ENCODE data around the gene ITGA11.
"Not testable (repeated sequence)": the region's sequence is repeated elsewhere in the genome, so short reads cannot be mapped to it uniquely, and the experiment has no call there.

The ITGA11 gene

DNA sequence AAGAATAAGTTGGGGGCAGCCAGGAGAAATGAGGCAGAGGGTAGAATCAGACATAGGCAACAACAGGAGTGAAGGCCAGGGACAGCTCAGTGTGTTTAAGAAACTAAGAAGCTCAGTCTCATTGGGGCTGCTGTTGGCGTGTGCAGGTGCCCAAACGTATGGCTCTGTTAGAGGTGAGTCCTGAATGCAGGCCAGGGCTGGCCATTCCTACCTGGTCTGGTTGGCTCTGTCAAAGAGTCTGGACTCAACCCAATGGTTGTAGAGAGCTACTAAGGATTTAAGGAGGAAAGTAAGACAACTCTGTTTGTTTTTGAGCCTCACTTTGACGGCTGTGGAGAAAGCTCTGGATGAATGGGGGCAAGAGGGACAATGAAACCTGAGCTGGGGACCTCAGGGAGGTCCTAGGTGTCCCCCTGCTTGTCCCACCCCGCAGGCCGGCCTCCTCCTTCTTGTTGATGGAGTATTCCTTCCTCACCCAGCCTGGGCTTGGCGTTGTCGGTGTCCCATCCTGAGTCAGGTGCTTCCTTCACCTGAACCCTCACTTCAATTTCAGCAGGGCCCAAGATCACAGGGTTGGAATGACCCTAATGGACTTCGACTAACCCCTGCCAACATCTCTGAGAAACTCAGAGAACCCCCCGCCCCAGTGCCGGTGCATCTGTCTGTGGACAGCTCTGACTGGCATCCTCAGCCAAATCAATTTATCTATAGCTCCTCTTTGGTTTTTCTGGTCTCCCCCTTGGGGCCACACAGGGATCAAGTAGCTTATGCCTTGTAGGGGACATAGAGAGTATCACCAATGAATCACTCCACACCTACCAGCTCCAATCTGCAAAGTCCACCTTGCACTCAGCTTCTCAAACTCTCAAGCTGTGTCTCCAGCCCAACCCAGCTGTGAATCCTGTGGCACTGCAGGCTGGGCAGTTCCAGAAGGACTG, 8.3 kb downstream of the ITGA11 start:
- no peak for DNase-seq

GRCh38 chr15:68422403-68423145, 9.4 kb downstream of the ITGA11 start:
- ATAC-seq, DNase-seq: not testable (repeated sequence)

More for the DNA sequence above, 8.3 kb downstream of the ITGA11 start:
- ATAC-seq: no peak

GRCh38 chr15:68421798-68422402, 10.1 kb downstream of the ITGA11 start:
- DNase-seq: no peak
- no peak for ATAC-seq

DNA sequence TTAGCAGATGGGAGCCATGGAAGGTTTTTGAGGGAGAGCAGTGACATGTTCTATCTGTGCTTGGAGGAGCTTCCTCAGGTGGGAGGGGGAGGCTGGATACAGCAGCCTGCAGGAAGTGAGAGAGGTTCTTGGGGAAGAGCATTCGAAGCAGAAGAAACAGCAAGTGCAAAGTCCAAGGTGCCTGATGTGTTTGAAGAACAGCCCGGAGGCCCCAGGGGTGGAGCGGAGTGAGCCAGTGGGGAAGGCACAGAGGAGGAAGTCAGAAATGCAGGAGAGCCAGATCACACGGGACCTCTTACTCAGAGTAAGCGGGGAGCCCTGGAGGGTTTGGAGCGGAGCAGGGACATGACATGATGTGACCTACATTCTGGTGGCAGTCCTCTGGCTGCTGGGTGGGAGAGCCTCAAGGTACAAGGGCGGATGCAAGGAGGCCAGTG, 10.8 kb downstream of the ITGA11 start:
- no peak for ATAC-seq
- no peak for DNase-seq

GRCh38 chr15:68420186-68420684, 11.7 kb downstream of the ITGA11 start:
- no peak for ATAC-seq
- DNase-seq: no peak

GRCh38 chr15:68419301-68420175, 12.4 kb downstream of the ITGA11 start:
- ATAC-seq: no peak
- DNase-seq: no peak

DNA sequence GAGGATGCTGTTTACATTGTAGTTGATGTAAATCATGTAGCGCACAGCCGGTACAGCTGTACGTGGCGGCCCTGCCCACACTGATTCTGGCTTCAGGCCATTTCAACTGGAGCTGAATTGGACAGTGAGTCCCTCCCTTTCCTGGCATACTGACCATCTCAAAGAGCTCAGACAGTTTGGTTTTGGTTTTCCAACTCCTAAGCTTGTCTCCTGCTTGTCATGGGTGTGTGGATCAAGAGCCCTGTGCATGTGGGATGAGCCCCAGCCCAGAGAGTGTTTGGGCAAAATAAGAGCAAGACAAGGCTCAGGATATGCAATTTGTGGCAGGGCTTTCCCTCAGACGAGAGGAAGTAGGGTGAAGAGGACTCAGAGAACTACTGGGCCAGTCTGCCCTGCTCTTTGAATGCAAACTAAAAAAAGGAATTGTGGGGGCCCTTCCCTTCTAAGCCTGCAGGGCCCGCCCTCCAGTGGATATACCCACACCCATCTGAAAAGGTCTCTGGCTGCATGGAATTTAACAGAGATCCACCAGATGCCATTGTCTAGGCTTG, 13.3 kb downstream of the ITGA11 start:
- ATAC-seq (no peak), DNase-seq (no peak)

GRCh38 chr15:68417897-68418296, 14.1 kb downstream of the ITGA11 start:
- ATAC-seq (no peak), DNase-seq (no peak)

DNA sequence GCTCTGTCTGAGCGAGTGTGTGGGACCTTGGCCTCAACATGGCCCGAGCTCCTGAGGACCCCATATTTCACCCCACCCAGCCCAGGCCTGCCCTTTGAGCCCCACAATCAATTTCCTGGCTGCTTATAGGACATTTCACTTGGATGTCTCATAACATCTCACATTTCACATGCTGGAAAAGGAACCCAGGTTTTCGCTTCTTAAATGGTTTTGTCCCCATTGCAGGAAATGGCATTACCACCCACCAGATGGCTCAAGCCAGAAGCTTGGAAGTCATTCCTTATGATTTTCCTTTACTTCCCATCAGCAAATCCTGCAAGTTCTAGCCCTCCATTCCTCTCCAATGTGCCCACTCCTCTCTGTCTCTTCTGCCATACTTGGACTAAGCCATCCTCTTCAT, 14.9 kb downstream of the ITGA11 start:
- DNase-seq (no peak), ATAC-seq (no peak)

GRCh38 chr15:68416158-68416535, 15.8 kb downstream of the ITGA11 start:
- DNase-seq (no peak), ATAC-seq (no peak)

- DNase-seq: no peak
- ATAC-seq: no peak
Observed at GRCh38 chr15:68415501-68416157, 16.3 kb downstream of the ITGA11 start.

DNA sequence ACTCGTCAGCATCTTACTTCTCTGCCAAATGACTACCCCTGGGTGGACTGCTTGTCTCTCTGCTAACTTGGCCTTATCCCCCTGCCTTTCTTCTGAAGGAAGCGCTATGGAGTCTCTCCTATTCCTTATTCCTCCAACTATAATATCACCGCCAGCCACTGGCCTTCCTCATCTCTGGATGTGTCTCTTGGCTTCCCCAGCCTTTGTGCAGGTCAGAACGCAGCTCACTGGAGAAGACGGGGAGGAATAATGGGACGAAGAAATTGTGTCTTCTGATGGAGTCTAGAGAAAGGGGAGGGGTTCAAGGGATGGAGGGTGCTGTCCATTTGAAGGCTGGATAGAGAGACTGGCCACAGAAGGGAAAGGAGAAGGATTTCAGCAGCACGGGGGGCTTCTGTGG, 16.9 kb downstream of the ITGA11 start:
- DNase-seq (no peak), ATAC-seq (no peak)

GRCh38 chr15:68414591-68414990, 17.4 kb downstream of the ITGA11 start:
- ATAC-seq (no peak), DNase-seq (no peak)

DNA sequence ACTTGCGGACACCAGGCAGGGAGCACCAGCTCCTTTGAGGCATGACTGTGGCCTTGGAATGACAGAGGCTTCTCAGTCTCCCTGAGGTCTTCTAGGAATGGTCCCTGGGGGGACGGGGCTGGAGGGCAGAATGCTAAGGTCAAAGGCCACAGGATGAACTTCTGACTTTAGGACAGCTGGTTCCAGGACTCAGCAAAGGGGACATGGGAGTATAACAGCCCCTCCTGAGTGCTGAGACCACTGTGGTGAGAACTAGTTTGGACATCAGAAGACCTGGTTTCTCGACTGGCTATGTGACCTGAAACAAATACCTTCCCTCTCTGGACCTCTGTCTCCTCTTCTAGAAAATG, 17.8 kb downstream of the ITGA11 start:
- ATAC-seq (no peak), DNase-seq (no peak)

DNA sequence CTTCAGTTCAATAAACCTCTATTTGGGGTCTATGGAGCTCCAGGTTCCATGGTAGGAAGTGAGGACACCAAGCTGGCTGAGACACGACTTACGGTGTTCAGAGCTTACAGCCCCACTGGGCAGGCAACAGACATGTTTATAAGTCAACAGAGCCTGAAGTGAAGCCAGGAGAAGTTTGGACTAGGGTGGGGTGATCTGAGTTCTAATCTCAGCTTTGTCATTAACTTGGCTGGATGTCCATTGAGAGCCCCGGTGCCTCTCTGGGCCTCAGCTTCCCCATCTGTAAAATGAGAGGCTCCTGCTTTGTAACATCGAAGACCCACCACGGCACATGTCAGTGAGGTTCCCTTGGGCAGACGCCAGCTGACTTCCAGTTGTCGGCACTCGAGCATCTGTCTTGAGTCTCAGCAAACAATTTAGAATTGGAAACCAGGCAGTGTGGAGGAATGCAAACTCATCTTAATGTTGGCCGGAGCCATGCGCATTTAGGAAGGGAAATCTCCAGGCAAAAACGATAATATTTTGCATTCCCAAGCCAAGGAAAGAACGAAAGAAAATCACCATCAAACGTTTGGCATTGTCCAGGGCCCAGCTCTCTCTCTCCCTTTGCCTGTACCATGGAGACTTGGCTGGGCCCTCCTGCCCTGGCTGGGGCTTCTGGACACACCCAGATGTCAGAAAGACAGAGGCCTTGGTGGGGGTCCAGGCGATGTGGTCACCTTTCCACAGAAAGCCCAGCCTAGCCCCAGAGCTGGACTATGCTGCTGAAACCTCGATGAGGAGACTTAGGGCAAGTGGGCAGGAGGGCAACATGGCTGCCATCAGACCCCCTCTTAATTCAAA, 18.4 kb downstream of the ITGA11 start:
- DNase-seq: no peak
- no peak for ATAC-seq

- ATAC-seq (no peak), DNase-seq (no peak)
Observed at GRCh38 chr15:68412218-68412617, 19.7 kb downstream of the ITGA11 start.

DNA sequence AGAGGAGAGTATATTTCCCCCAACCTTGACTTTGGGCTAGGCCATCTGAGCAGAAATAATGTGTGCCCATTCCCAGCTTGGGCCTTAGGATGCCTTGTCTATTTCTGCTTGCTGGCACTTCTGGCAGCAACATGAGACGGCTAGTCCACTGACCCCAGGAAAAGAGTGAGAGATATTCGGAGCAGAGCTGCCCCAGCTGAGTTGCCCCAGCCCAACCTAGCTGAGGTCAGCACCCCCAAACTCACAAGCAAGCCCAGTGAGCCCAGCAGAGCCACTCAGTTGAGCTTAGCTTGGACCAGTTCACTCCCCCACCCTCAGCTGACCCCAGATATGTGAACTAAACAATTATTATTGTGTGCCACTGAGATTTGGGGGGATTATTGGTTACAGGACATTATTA, 20.2 kb downstream of the ITGA11 start:
- DNase-seq (no peak), ATAC-seq (no peak)

GRCh38 chr15:68411343-68411675, 20.7 kb downstream of the ITGA11 start:
- ATAC-seq (no peak), DNase-seq (no peak)

GRCh38 chr15:68410466-68411342, 21.3 kb downstream of the ITGA11 start:
- ATAC-seq: no peak
- DNase-seq: no peak

Data from stimulated activated naive CD8-positive, alpha-beta T cell treated with anti-CD3 and anti-CD28 coated beads, Interleukin-15, Interleukin-2, amounts not matched to agents 100 U/mL and 50 U/mL, for 24 hours (primary cell).